IPS DF 4.7 (cell line): ENCODE data around the gene TRAF1.

Source experiments
- DNase-seq: peaks from one replicate; pipeline ENCODE4 v3.0.0-alpha.2; 2013; ENCODE audit warnings: low spot score; ENCODE audit errors: extremely low read depth

Gene TRAF1

GRCh38 chr9:120924698-120925534 lies 1.7 kb downstream of the TRAF1 start:
- no peak for DNase-seq

- DNase-seq, result no peak
These were observed 2.8 kb downstream of the TRAF1 start for GRCh38 chr9:120923620-120924328.

- DNase-seq, result no peak
These were observed 4.0 kb downstream of the TRAF1 start for GRCh38 chr9:120922404-120923195.

- DNase-seq, result no peak
These were observed 4.9 kb downstream of the TRAF1 start for GRCh38 chr9:120921661-120922181.

- DNase-seq, result no peak
These were observed 5.8 kb downstream of the TRAF1 start for GRCh38 chr9:120920806-120921178.

GRCh38 chr9:120919843-120920805 lies 6.5 kb downstream of the TRAF1 start:
- no peak for DNase-seq

GRCh38 chr9:120918931-120919842 lies 7.4 kb downstream of the TRAF1 start:
- DNase-seq, result no peak

- DNase-seq, result no peak
These were observed 8.4 kb downstream of the TRAF1 start for GRCh38 chr9:120917929-120918762.

GRCh38 chr9:120916991-120917880 lies 9.4 kb downstream of the TRAF1 start:
- no peak for DNase-seq

- no peak for DNase-seq
These were observed 10.0 kb downstream of the TRAF1 start for GRCh38 chr9:120916588-120916987.

GRCh38 chr9:120915854-120916470 lies 10.6 kb downstream of the TRAF1 start:
- DNase-seq, result no peak

- no peak for DNase-seq
These were observed 11.6 kb downstream of the TRAF1 start for GRCh38 chr9:120914953-120915352.

GRCh38 chr9:120914396-120914795 lies 12.2 kb downstream of the TRAF1 start:
- DNase-seq, result no peak

GRCh38 chr9:120913647-120914264 lies 12.8 kb downstream of the TRAF1 start:
- DNase-seq, result no peak

GRCh38 chr9:120912958-120913646 lies 13.5 kb downstream of the TRAF1 start:
- no peak for DNase-seq

- no peak for DNase-seq
These were observed 15.2 kb downstream of the TRAF1 start for GRCh38 chr9:120911295-120911837.
